ENCODE results near the gene CPNE1. TPM values are rescaled to one million over a fixed set of nuclear protein-coding genes. Genes with fewer than 3 reads are reported as not detected.

Gene CPNE1
- total RNA-seq, 2 experiments from 2014 or later, result 255 to 267 TPM

DNA sequence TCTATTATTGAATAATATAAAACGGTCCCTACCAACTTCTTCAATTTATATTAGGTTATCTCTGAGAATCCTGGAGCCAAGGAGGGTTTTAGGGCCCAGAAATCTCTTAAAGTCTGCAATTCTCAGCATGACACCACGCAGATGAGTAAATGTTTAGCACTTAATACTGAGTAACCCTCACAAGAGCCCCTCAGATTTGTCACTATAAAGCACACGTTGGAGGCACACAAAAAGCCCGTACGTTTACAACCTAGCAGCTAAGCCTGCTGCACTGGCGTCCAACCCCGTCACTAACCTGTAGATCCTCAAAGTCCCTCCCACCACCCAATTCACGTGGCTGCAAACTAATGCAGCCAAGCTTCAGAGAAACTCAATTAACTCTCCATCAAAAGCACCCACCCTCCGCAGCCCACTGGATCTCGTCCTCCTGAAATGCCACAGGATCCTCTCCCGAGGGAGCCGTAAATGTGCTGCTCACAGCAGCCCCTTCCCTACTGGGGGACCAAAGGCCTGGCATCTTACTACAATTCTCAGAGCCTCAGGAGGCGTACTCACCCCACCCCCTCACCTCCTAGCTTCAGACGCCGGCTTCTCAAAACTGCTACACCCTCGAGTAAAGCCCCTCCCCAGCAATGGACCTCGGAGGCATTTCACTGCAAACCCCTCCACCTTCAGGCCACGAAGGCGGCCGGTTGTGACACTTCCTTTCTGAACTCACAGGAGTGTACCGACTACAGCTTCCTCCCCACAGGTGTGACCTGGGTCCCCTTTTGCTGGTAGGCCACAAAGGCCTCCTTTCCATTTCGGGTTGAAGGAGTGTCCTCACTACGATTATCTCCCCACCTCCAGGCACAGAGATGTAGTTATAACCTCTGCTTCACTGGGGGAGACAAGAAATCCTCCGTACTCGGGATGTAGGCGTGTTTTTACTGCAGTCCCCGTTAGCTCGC is 909 bp downstream of the CPNE1 start:
- ChIA-PET CTCF (interaction anchor here (1.2 to 2.0 kb wide), 4 partner anchors 15 to 290 kb away, joined by 3 to 15 read pairs (median 8); partner anchors contain the start of genes SCAND1 and SPAG4), POLR2A (interaction anchor here (0.9 to 5.7 kb wide), 9 partner anchors 36 to 290 kb away, joined by 3 to 77 read pairs (median 5); partner anchors contain the start of genes ERGIC3, NFS1, RBM39 and ROMO1)

DNA sequence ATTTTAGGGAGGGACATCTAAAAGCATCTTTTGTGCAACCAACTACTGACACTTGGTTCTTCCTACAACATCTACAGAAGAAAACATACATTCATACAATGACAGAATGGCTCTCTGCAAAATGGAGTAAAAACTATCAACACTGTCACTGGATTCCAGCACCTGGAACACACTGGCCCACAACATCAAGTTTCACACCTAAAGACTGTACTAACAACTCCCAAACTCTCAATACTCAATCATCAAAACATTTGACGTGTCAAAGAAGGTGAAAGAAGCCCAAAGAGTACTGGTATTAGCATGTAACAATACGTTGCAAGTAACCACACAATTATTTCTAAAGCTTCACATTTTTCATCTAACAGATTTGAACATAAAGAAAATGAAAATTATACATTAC is 2.1 kb downstream of the CPNE1 start:
- POLR2A ChIA-PET, result interaction anchor here (2.6 to 5.7 kb wide), 2 partner anchors 44 to 80 kb away, joined by 31 to 77 read pairs; partner anchors contain the start of genes RBM39 and SPAG4
- CTCF ChIA-PET, result interaction anchor here (1.8 to 2.1 kb wide), 2 partner anchors 43 to 291 kb away, joined by 5 to 6 read pairs; partner anchors contain the start of gene SCAND1

DNA sequence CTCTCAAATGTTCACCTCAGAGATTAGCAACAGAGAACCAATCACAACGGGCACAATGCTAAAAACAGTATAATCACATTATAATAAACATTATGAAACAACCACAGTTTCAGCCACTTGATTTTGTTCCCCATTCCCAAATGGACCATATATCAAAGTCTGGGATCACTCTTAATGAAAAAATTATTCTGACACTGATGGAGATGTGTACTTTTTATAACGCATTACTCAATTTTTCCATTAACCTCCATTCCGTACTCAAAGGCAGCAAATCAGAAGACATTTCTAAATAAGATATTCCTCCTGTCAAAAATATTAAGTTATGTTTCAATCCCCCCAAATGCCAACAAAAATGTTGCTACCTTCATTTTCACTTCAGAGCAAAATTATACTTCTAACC is 2.8 kb downstream of the CPNE1 start:
- ChIA-PET CTCF (interaction anchor here (1.0 to 2.1 kb wide), 4 partner anchors 42 to 292 kb away, joined by 3 to 6 read pairs (median 4); partner anchors contain the start of genes SCAND1 and SPAG4), POLR2A (interaction anchor here (0.7 to 5.7 kb wide), 3 partner anchors 14 to 107 kb away, joined by 4 to 77 read pairs (median 5); partner anchors contain the start of gene SPAG4)

DNA sequence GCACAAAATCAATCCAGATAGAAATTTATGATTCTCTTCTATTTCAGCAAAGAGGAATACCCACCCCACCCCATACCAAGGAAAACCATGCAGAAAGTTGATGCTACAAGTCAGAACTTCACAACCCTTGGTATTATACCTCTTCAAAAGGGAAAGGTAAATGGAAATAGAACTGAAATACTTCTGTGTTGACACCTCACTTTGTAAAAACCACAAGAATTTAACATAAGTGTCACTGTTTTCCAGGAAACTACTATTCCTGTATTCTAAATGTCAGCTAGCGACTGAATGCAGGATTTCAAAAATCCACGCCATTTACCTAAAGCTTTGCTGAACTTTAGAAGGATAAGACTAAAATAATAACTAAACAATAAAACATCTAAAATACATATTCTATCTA is 3.6 kb downstream of the CPNE1 start:
- POLR2A ChIA-PET, result interaction anchor here (0.5 to 5.7 kb wide), 5 partner anchors 13 to 1518 kb away, joined by 3 to 77 read pairs (median 4); partner anchors contain the start of genes MROH8, RPN2 and SPAG4

DNA sequence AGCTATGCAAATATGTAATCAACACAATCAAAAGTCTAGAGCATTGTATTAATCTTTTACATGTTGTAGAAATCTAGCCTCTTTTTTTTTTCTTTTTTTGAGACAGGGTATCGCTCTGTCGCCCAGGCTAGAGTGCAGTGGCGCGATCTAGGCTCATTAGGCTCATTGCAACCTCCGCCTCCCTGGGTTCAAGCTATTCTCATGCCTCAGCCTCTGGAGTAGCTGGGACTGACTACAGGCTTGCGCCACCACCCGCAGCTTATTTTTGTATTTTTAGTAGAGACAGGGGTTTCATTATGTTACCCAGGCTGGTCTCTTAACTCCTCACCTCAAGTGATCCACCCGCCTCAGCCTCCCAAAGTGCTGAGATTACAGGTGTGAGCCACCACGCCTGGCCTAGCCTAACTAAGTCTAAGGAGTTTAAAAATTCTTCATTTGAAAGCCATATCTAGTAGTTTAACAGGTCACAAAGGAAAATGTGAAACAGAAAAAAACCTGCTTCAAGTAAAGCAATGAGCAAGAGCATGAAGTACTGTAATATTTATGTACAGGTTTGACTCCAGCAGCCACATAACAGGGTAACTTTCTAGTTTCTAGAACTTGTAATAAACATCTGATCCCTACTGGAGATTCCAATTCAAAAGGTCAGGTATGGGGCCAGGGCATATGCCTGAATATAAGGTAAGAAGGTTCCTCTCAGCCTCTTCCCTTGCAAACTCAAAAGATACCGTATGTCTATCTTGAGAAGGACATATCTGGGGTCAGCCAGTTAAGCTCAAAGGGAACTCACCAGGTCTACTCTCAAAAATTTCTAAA is 4.4 kb downstream of the CPNE1 start:
- ChIA-PET CTCF (interaction anchor here (0.9 to 2.1 kb wide), 4 partner anchors 39 to 45 kb away, joined by 3 to 6 read pairs (median 4); partner anchors contain the start of gene SPAG4), POLR2A (interaction anchor here (0.5 to 5.7 kb wide), 5 partner anchors 42 to 1519 kb away, joined by 3 to 77 read pairs (median 3); partner anchors contain the start of genes MROH8, RPN2 and SPAG4)

More for the DNA sequence above, 3.6 kb downstream of the CPNE1 start:
- CTCF ChIA-PET, result interaction anchor here (0.9 to 2.1 kb wide), 6 partner anchors 40 to 293 kb away, joined by 3 to 6 read pairs (median 3); partner anchors contain the start of genes SCAND1 and SPAG4

DNA sequence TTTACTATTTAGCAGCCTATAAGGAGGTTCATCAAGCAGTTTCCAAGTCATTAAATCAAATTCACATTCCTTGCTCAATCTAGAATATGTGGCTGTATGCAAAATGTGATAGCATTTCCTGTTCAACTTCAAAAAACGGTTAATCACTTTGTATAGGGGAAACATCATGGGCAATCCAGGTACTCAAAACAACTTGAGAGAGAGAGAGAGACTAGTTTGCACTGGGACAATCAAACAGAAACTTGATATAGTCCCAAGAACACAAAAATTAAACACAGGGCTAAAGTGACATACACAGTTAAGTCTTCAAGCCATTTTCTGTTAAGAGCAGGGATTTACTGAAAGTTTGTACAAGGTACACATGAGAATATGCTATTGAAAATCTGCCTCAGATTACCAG is 7.4 kb downstream of the CPNE1 start:
- POLR2A ChIA-PET, result no interaction called here

DNA sequence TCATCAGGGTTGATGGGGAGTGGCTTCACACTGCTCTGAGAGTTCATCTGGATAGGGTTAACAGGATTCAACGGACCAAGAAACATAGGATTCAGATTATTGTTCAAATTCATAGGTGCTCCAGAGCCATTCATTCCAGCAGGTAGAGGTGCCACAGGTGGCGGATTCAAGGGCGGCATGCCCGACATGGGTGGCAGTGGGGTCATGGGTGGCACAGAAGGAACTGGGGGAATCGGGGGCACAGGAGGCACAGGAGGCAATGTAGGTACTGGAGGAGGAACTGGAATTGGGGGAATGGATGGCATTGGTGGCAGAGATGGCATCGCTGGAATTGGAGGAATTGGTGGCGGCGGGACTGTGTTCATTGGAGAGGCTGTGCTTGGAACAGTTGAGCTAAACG is 10.3 kb downstream of the CPNE1 start:
- ChIA-PET CTCF (no interaction called here), POLR2A (no interaction called here)

More for the DNA sequence above, 7.4 kb downstream of the CPNE1 start:
- CTCF ChIA-PET, result no interaction called here

DNA sequence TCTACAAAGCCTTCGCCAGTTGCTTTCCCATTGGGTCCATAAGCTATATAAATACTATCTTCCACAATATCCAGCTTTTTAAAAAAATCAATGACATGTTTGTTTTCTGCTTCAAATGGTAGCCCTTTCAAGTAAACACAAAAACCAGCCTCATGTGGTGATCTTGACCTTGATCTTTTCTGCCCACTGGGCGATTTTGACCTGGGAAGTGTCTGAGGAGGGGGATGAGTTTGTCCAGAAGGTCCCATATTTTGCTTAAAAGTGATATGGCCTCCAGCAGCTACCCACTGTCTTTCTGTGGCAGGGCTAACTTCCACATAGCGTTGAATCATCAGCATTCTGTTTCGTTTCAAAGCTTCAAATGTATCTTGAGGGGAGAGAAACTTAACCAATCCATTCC is 10.8 kb downstream of the CPNE1 start:
- ChIA-PET POLR2A (interaction anchor here (0.6 kb wide), 1 partner anchor 85 kb away, joined by 3 read pairs; no protein-coding TSS in a partner anchor), CTCF (no interaction called here)

DNA sequence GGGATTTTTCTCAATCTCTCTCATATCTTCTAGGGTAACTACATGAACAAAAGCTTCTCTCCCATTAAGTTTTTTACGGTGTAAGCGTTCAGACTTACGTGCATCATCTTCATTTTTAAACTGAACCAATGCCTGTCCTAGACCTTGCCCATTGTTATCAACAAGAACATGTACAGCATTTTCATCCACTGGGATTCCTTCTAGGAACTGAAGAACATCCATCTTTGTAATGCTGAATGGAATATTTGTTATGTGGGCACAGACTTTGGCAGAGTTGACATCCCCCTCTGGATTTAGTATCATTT is 11.3 kb downstream of the CPNE1 start:
- POLR2A ChIA-PET, result interaction anchor here (0.6 kb wide), 1 partner anchor 85 kb away, joined by 3 read pairs; no protein-coding TSS in a partner anchor
- CTCF ChIA-PET, result no interaction called here

DNA sequence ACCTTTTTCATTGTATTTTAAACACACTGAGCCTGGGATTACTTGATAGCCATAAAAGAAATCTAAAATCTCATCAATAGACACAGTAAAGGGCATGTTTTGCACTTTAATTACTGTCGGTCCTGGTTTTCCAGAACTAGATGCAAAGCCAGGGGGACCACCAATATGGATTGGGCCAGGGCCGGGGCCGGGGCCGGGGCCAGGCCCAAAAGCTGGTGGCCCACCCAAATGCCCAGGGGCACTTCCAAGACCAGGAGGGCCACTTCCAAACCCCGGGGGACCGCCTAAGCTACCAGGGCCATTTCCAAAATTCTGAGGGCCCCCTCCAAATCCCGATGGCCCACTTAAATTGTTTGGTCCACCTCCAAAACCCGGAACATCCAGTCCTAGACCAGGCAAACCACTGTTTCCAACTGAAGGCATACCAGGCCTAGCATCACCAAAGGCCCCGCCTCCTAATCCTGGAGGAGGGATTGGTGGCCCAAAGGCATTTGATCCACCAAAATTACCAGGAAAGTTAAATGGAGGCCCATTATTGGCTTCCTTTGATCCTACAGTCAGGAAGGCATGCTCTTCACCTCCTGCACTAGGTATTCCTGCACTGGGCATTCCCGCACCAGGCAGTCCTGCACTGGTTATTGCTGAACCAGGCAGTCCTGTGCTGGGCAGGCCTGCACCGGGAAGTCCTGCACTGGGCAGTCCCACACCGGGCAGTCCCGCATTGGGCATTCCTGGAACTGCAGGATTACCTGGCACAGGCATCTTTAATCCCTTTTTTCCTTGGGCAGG is 11.9 kb downstream of the CPNE1 start:
- CTCF ChIA-PET, result no interaction called here
- POLR2A ChIA-PET, result interaction anchor here (0.6 kb wide), 1 partner anchor 84 kb away, joined by 3 read pairs; no protein-coding TSS in a partner anchor

DNA sequence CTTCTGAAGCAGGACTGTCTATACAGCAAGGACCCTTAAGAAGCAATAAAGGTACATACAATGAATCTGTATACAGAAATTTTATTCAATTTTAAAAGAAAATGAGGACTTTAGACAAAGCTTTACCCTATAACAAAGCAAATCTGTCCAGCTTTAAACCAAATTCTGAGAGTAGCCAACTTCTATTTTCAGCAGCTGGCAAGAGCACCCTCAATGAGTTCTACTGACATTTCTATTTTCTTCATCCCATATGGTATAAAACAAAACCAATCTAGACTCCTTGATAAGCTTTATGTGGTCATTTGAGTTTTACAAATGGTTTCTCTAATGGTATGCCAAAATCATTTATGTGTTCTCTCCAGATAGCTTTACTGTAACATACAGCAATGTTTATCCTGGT is 12.7 kb downstream of the CPNE1 start:
- ChIA-PET POLR2A (no interaction called here), CTCF (no interaction called here)

DNA sequence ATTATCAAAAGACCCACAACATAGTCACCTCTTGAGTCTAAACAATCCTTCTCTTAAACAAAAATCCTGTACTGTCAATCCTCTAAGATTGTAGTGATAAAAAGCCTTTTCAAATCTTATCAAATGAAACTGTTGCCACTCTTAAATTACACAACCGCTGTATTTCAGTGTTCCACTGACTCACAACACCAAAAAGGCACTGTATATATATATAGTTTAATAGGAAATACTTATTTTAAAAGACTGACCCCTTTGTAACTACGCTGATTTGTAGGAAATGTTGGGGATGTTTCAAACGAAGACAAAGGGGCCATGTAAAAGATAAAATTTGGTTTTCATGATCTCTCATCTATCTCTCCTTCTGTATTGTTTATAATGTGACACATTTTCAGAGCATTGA is 14.1 kb downstream of the CPNE1 start:
- POLR2A ChIA-PET, result no interaction called here
- CTCF ChIA-PET, result no interaction called here

DNA sequence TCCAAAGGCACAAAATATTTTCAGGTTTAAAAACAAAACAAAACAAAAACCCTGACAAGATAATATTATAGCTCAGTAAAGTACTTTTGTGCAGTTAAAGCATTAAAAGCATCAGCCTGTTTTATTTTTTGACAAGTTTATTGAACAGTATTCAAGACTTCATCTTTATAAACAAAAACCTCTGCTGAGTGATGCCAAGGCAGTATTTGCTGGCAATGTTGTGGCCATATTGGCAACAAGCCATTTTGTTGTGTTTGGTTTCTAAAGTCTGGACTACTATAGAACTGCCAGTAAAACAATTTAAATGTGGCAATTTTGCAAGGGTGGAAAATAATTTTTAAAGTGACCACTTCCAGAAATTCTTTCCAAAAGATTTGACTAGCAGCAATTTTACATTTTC is 15.9 kb downstream of the CPNE1 start:
- ChIA-PET POLR2A (no interaction called here), CTCF (interaction anchor here (1.2 kb wide), 1 partner anchor 15 kb away, joined by 3 read pairs; the partner anchor contains the start of genes CPNE1 and RBM12)

DNA sequence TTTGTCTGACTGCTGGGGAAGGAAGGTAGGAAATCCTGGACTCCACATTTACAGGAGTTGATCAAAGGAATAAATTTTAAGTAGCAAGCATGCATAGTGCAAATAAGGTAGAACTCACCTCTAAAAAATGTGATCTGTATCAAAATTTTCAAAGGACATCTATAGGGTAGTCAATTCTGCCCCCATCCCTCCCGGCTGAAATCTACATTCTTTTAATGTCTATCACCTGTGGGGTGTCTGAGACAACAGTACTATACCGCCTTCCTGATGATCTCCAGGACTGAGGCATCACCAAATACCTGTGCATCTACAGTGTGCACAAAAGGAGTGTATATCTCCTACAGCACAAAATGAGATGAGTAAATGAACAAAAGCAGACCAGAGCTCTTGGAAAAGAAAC is 19.9 kb downstream of the CPNE1 start:
- ChIA-PET POLR2A (interaction anchor here (0.6 kb wide), 1 partner anchor 29 kb away, joined by 5 read pairs; the partner anchor contains the start of gene SPAG4), CTCF (no interaction called here)

DNA sequence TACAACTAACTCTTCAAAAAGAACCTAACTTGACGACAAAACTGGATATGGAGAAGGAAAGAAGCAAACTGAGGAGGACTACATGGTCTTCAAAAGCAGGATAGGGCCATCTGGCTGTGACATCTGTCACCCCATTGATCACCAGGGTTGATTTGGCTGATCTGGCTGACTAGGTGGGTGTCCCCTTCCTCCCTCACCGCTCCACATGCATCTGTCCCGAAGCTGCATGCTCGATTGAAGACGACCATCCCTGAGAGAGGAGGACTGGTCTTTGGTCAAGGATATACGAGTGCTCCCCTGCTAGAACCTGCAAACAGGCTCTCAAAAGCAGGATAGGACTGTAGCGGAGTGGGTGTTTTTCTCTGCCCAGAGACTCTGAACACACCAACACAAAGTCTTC is 21.7 kb downstream of the CPNE1 start:
- ChIA-PET CTCF (no interaction called here), POLR2A (no interaction called here)

DNA sequence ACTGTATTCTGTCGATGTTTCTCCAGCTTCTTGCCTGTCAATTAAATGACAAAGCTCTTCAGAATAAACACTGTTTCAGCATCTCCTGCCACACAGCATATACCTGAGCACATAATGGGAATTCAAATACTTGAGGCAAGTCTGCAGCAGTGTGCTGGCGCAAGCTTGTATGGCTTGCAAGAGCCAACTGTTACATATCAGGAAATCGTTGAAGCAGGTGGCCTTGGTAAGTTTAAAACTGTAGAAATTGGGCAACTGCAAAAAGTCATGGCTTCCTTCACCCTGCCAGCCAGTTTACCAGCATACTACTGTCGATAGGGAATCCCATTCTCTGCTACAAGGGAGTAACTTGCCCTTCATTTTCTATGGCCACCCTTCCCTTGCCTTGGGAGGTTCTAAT is 23.0 kb downstream of the CPNE1 start:
- ChIA-PET CTCF (no interaction called here), POLR2A (no interaction called here)

DNA sequence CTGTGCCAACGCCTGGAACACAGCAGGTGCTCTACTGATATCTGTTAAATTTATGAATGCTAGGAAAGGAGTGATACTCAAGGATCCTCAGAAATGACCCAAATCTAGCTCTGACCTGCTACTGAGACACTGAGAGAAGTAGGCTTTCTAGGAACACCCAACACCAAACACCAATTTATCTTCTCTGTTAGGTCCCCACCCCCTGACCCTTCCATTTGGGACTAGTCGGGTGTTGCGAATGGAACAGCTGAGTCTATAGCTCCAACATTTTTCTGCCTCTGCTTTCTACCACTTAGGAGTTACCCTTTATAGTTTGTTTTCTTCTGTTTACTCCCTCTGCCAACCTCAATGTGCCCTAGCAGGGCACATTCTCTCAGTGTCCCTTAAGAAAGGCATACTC is 24.0 kb downstream of the CPNE1 start:
- CTCF ChIA-PET, result no interaction called here
- POLR2A ChIA-PET, result no interaction called here

DNA sequence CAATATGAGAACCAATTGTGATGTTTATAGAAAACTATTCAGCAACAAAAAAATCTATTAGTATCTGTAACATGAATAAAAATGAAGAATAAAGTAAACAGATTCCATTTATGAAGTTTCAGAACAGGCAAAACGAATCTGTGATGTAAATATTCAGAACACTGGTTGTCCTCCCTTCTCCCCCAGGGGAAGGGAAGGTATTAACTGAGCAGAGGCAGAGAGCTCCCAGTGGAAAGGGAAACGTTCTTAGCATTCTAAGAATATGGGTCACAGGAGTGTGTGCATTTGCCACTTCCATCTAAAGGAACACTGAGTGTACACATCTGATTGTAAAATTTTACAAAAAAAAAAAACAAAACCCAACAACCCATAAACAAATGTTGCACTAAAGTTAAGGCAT is 25.9 kb downstream of the CPNE1 start:
- CTCF ChIA-PET, result no interaction called here
- POLR2A ChIA-PET, result no interaction called here

DNA sequence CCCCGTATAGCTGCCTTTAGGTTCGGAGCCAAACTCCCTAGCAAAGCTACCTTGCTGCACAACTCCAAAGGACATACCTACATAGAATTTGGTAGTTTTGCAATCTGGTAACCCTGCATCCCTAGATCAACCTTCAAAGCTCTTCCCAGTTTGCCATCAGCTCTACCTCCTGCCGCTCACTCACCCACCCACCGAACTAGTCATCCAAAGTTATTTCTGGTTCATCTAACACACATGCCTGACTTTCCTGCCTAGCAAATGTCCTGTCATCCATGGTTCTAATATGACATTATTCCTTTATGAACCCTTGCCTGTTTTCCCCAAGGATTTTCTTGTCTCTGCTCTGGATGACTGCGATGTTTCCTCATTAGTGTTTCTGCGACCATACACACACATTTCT is 27.4 kb downstream of the CPNE1 start:
- CTCF ChIA-PET, result no interaction called here
- POLR2A ChIA-PET, result interaction anchor here (0.6 kb wide), 1 partner anchor 103 kb away, joined by 3 read pairs; no protein-coding TSS in a partner anchor
